SHP77 treated with DMSO at 0.1 percent for 48 hours (cell line): ENCODE results near the gene RGS14.
"Not testable (repeated sequence)": the region's sequence is repeated elsewhere in the genome, so short reads cannot be mapped to it uniquely, and the experiment has no call there.

Experiments used
- DNase-seq: peaks from one replicate; lab custom pipeline; 2025; lab: John Stamatoyannopoulos, UW

RGS14 gene

GRCh38 chr5:177364159-177364962 is 6.6 kb downstream of the RGS14 start:
- DNase-seq, result no peak

GRCh38 chr5:177365845-177366527 is 8.3 kb downstream of the RGS14 start:
- no peak for DNase-seq

DNA sequence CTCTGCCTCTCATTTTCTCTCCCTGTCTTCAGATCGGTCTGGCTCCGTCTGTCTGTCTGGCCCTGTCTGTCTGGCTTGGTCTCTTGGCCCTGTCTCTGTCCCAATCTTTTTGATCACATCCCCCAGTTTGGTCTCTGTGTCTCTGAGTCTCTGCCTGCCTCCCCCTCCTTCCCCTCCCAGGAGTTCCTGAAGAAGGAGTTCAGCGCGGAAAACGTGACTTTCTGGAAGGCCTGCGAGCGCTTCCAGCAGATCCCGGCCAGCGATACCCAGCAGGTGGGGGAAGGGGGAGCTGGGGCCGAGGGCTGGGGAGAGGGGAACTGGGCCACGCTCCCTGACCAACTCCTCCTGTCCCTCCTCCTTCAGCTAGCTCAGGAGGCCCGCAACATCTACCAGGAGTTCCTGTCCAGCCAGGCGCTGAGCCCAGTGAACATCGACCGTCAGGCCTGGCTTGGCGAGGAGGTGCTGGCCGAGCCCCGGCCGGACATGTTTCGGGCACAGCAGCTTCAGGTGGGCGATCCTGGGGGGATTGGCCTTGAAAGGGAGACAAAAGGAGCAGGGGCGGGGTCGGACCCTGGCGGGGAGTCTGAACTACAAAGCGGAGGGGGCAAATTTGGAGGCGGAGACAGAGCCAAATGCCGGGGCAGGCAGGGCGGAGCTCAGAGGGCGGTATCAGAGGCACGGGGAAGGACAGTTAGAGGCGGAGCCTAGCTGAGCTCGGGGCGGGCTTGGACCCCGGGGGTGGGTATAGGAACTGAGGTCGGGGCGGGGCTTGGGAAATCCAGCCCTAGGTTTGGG is 9.0 kb downstream of the RGS14 start:
- DNase-seq, result no peak

GRCh38 chr5:177367323-177367848 is 9.7 kb downstream of the RGS14 start:
- DNase-seq, result no peak

- no peak for DNase-seq
Measured at GRCh38 chr5:177367981-177368868, 10.5 kb downstream of the RGS14 start.

DNA sequence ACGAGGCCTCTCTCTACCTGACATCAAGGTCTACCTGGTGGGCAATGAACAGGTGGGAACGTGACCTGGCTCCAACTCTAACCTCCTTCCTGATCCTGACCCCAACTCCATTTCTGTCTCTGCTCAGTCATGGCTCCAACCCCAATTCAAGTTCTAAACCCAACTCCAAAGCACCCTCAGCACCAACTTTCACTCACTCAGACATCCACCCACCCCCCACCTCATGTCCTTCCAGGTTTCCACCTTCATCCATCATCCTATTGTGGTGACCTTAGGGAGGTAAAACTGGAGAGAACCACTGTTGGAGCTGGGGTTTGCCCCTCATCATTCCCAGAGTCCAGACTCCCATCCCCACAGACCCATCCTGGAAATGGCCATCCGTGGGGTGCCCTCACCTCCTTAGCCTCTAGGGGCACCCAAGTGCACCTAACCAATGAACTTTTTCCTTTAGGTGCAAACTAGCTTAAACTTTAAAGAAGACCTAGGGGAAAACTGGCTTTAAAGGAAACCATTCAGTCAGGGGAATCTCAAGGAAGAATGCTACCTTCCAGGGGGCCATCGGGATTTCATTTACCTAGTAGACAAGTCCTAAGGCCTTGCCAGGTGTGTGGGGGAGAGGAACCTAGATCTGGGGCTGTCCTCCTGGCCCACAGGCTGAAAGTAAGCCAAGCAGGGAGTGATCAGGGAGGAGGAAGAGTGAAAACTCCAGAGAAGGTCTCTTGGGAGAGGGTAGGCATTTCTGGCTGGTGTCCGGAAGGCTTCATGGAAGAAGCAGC is 11.3 kb downstream of the RGS14 start:
- DNase-seq, result no peak

GRCh38 chr5:177369645-177370440 is 12.1 kb downstream of the RGS14 start:
- DNase-seq, result no peak

DNA sequence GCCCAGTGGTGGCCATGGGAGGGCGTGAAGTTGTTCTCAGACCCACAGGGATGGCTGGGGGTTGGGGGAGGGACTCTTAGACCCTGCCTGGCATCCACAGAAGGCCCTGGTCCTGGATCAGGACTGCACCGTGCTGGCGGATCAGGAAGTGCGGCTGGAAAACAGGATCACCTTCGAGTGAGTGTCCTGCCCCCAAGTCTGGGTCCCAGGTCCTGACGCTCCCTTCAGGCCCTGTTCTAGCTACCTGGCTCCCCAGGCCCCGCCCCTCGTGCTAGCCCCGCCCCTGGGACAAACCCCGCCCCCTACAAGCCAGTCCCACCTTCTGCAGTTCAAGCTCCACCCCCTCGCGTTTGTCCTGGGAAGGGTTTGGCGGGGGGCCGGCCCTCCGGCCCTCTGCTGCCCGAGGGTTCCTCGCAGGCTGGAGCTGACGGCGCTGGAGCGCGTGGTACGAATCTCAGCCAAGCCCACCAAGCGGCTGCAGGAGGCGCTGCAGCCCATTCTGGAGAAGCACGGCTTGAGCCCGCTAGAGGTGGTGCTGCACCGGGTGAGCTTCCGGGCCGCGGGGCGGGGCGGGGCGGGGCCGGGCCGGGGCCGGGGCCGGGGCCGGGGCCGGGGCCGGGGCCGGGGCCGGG is 12.9 kb downstream of the RGS14 start:
- no peak for DNase-seq

DNA sequence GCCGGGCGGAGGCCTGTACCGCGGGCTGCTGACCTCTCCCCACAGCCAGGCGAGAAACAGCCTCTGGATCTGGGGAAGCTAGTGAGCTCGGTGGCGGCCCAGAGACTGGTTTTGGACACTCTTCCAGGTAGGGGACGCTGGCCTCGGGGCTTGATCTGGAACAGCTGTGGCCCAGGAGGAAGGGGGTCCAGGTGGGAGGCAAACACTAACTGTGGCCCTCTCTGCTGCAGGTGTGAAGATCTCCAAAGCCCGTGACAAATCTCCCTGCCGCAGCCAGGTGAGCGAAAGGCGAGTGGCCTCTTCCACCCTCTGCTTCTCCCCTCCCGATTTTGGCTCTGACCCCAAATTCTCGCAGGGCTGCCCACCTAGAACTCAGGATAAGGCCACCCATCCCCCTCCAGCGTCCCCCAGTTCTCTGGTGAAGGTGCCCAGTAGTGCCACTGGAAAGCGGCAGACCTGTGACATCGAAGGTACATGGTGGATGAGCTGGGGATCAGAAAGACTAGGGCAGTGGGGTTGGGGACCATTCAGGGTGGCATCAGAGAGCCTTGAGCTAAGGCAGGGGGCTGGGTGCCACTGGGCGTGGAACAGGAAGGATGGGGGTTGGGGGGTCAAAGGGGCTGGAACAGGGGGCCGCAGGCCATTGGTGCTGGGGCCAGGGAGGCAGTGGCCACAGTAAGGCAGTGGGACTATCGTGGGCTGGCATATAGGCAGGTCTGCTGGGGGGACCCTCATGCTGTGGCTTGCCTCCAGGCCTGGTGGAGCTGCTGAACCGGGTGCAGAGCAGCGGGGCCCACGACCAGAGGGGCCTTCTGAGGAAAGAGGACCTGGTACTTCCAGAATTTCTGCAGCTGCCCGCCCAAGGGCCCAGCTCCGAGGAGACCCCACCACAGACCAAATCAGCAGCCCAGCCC is 13.7 kb downstream of the RGS14 start:
- no peak for DNase-seq

DNA sequence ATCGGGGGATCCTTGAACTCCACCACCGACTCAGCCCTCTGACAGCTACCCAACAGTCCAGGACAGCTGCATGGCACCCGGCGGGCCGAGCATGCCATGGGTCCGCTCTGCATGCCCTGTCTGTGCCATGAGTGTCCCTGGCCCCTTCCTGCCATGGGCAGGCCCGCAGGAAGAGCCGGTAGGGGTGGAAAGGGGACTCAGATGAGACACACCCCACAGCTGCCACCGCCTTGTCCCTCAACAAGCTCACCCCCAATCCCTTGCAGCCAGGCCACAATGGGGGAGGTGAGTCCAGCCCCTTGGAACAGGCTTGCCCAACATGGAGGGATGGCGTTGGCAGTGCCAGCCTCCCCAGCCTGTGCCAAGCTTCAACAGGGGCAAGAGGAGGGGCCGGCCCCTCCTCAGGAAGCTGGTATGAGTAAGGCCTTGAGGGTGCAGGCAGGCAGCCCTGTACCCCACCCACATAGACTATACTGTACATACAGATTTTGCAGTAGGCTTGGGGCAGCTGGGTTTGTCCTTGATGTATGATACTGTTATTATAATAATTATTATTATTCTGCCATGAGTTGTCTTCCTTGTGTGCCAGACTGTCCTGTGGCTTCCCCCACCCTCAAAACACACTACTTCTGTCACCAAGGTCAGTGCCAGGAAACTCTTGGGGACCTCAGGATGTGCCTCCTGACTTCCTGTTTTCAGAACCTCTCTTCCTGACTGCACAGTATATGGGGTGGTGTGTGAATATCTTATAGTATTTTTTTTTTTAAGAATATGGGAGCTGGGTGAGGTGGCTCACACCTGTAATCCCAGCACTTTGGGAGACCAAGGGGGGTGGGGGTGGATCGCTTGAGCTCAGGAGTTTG is 14.5 kb downstream of the RGS14 start:
- no peak for DNase-seq

- DNase-seq, result no peak
Measured at GRCh38 chr5:177372910-177373309, 15.2 kb downstream of the RGS14 start.

GRCh38 chr5:177373806-177374205 is 16.1 kb downstream of the RGS14 start:
- DNase-seq, result no peak

GRCh38 chr5:177374211-177374610 is 16.5 kb downstream of the RGS14 start:
- no peak for DNase-seq

DNA sequence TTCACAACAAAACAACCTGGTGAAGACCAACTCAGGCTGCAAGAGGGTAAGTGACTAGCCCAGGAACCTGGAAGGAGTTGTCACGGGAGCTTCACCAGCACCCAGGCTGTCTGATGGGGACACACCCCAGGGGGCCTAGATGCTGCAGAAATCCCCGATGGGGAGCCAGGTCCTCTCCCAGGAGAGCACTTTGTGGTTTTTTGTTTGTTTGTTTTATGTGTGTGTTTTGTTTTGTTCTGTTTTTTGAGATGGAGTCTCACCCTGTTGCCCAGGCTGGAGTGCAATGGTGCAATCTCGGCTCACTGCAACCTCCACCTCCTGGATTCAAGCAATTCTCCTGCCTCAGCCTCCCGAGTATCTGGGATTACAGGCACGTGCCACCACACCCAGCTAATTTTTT is 17.8 kb downstream of the RGS14 start:
- DNase-seq, result not testable (repeated sequence)

- no peak for DNase-seq
Measured at GRCh38 chr5:177376107-177376506, 18.4 kb downstream of the RGS14 start.

GRCh38 chr5:177377851-177378776 is 20.4 kb downstream of the RGS14 start:
- no peak for DNase-seq
